SK-N-SH treated with all-trans-retinoic acid at 6 μM for 48 hours (cell line): ENCODE results near the gene PRICKLE1.

Source experiments
- ARNTL ChIP-seq: fragments of 450-650 bp; formaldehyde crosslinking; IDR thresholded peaks from 2 replicates; pipeline ENCODE4 v1.5.0; 2020; ENCODE audit warnings: low read depth, mild to moderate bottlenecking, moderate library complexity, borderline replicate concordance
- BACH2 ChIP-seq: fragments of 250-450 bp; sonication (Bioruptor Pico); IDR thresholded peaks from 2 replicates; pipeline ENCODE4 v1.9.0; 2021; ENCODE audit warnings: mild to moderate bottlenecking, borderline replicate concordance
- CSDC2 ChIP-seq: fragments of 250-450 bp; sonication (Bioruptor Pico); IDR thresholded peaks from 2 replicates; pipeline ENCODE4 v1.5.0; 2020; ENCODE audit warnings: mild to moderate bottlenecking, moderate library complexity
- ESRRG ChIP-seq: fragments of 250-450 bp; sonication (Bioruptor Pico); IDR thresholded peaks from 2 replicates; pipeline ENCODE4 v1.6.1; 2021; ENCODE audit warnings: mild to moderate bottlenecking
- PPARA ChIP-seq: fragments of 250-450 bp; sonication (Bioruptor Pico); IDR thresholded peaks from 2 replicates; pipeline ENCODE4 v1.5.0; 2020; ENCODE audit warnings: mild to moderate bottlenecking, borderline replicate concordance
- SNAI2 ChIP-seq: fragments of 250-450 bp; sonication (Bioruptor Pico); IDR thresholded peaks from 2 replicates; pipeline ENCODE4 v1.5.0; 2020; ENCODE audit warnings: mild to moderate bottlenecking, moderate library complexity
- TOX ChIP-seq: fragments of 250-450 bp; sonication (Bioruptor Pico); IDR thresholded peaks from 2 replicates; pipeline ENCODE4 v1.8.0; 2021; ENCODE audit warnings: mild to moderate bottlenecking, moderate library complexity, borderline replicate concordance
- TF ChIP-seq, protein P1 (sequence below): fragments of 250-450 bp; sonication (Bioruptor Pico); IDR thresholded peaks from 2 replicates; pipeline ENCODE4 v1.5.1; 2020; ENCODE audit warnings: low read depth, mild to moderate bottlenecking, moderate library complexity
- TF ChIP-seq, protein P2 (sequence below): fragments of 250-450 bp; sonication (Bioruptor Pico); IDR thresholded peaks from 2 replicates; pipeline ENCODE4 v1.5.1; 2021; ENCODE audit warnings: mild to moderate bottlenecking, moderate library complexity
- TF ChIP-seq, protein P3 (sequence below): fragments of 250-450 bp; sonication (Bioruptor Pico); IDR thresholded peaks from 2 replicates; pipeline ENCODE4 v1.8.0; 2021; ENCODE audit warnings: low read depth, mild to moderate bottlenecking, moderate library complexity, borderline replicate concordance

DNA sequence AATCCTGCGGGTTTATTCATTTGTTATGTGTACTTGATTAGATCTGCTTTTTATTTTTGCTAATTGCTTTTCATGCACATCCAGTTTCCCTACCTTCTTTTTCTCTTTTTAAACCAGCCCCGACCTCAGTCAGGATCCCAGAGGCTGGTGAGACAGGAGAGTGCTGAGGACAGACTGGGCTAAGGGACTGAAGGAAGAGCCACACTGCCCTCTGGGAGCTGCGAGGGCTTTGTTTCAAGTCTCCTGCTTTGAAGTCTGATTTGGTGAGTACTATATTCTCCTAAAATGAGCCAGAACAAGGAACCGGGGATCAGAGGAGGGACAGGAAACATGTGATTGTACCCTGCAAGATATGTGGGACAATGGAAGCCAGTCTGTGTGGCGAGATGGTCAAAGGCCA is 23.9 kb downstream of the PRICKLE1 start:
- TF ChIP-seq ARNTL (CRISPR knock-in tag) (no peak), SNAI2 (CRISPR knock-in tag) (no peak), TOX (no peak), PPARA (CRISPR knock-in tag) (no peak), ESRRG (CRISPR knock-in tag) (no peak), BACH2 (CRISPR knock-in tag) (no peak), CSDC2 (CRISPR knock-in tag) (no peak)
- TF ChIP-seq, protein P1, sequence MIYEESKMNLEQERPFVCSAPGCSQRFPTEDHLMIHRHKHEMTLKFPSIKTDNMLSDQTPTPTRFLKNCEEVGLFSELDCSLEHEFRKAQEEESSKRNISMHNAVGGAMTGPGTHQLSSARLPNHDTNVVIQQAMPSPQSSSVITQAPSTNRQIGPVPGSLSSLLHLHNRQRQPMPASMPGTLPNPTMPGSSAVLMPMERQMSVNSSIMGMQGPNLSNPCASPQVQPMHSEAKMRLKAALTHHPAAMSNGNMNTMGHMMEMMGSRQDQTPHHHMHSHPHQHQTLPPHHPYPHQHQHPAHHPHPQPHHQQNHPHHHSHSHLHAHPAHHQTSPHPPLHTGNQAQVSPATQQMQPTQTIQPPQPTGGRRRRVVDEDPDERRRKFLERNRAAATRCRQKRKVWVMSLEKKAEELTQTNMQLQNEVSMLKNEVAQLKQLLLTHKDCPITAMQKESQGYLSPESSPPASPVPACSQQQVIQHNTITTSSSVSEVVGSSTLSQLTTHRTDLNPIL (CRISPR knock-in tag) = no peak
- TF ChIP-seq, protein P2, sequence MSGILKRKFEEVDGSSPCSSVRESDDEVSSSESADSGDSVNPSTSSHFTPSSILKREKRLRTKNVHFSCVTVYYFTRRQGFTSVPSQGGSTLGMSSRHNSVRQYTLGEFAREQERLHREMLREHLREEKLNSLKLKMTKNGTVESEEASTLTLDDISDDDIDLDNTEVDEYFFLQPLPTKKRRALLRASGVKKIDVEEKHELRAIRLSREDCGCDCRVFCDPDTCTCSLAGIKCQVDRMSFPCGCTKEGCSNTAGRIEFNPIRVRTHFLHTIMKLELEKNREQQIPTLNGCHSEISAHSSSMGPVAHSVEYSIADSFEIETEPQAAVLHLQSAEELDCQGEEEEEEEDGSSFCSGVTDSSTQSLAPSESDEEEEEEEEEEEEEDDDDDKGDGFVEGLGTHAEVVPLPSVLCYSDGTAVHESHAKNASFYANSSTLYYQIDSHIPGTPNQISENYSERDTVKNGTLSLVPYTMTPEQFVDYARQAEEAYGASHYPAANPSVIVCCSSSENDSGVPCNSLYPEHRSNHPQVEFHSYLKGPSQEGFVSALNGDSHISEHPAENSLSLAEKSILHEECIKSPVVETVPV (CRISPR knock-in tag) = no peak
- TF ChIP-seq, protein P3, sequence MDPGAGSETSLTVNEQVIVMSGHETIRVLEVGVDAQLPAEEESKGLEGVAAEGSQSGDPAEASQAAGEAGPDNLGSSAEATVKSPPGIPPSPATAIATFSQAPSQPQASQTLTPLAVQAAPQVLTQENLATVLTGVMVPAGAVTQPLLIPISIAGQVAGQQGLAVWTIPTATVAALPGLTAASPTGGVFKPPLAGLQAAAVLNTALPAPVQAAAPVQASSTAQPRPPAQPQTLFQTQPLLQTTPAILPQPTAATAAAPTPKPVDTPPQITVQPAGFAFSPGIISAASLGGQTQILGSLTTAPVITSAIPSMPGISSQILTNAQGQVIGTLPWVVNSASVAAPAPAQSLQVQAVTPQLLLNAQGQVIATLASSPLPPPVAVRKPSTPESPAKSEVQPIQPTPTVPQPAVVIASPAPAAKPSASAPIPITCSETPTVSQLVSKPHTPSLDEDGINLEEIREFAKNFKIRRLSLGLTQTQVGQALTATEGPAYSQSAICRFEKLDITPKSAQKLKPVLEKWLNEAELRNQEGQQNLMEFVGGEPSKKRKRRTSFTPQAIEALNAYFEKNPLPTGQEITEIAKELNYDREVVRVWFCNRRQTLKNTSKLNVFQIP (CRISPR knock-in tag) = no peak
